CD4-positive, alpha-beta T cell treated with Interleukin-17A for 4 hours (primary cell): ENCODE results near the gene MED7.

Experiments used
- DNase-seq: peaks from one replicate; pipeline ENCODE4 v3.0.0-alpha.2; 2020; ENCODE audit warnings: mixed read lengths

The MED7 gene, protein sequence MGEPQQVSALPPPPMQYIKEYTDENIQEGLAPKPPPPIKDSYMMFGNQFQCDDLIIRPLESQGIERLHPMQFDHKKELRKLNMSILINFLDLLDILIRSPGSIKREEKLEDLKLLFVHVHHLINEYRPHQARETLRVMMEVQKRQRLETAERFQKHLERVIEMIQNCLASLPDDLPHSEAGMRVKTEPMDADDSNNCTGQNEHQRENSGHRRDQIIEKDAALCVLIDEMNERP

DNA sequence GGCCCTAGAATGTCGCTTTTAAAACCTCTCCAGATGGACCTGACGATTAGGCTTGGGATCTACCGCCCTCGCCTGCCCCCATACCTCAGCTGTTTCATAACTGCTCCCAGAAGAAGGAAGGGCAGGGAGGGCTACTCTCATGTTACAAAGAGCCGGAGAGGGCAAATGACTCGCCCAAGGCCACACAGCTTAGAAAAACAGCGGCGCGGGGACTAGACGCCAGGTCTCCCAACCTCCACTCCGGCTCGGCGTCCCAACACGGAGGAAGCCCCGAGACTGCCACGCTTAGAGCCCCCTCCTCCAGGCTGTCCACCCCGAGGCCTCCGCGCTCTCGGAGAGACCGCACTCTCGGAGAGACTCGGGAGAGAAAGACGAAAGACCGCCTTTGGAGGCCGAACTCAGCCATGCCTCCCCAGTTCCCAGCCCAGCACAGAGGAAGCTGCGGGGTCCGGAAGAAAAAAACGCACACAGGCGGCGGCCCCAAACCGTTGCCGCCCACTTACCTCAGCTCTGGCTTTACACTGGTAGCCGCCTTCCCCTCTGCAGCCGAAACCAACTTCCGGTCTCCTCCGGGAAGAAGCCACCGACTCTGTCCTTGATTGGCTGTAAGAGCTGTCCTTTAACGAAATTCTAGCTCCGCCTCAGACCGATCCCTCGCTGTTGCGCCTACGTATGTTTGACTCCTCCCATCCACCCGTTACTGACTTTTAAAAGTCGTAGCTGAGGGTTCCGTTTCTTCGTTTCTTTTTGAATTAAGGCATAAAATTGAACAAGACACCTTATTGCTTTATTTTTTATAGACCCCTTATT is at the start of gene MED7:
Gene MED7 (minus strand): TSS at position 549 of the 810 bp plus-strand sequence. CDS start 3,434 bp downstream, outside the sequence.
- peak; percentile 90 for DNase-seq

GRCh38 chr5:157189223-157189622 is 46.6 kb upstream of the MED7 start:
- peak; percentile 48 for DNase-seq

- DNase-seq: peak; percentile 45
These were observed 45.6 kb upstream of the MED7 start for GRCh38 chr5:157188270-157188669.

- DNase-seq: no peak
These were observed 44.5 kb upstream of the MED7 start for GRCh38 chr5:157187046-157187754.

DNA sequence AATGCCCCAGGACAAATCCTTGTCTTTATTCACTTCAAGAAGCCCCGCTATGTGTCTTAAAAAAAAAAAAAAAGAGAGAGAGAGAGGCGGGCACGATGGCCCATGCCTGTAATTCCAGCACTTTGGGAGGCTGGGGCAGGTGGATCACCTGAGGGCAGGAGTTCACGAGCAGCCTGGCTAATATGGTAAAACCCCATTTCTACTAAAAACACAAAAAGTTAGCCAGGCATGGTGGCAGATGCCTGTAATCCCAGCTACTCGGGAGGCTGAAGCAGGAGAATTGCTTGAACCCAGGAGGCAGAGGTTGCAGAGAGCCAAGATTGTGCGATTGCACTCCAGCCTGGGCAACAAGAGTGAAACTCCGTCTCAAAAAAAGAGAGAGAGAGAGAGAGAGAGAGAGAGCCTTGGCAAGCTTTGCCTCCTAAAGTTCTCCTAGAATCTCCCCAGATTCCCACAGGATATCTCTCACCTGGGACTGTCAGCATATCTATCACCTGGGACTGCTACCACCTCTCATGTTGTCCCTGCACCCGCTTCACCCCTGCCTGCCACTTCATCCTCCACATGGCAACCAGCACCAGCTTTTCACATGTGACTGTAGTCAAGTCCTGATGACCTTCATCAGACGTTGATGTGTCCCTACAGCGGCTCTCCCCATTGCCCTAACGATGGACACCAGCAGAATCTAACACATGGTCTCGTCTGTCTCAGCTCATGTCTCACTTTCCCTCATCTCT is 43.8 kb upstream of the MED7 start:
- no peak for DNase-seq

DNA sequence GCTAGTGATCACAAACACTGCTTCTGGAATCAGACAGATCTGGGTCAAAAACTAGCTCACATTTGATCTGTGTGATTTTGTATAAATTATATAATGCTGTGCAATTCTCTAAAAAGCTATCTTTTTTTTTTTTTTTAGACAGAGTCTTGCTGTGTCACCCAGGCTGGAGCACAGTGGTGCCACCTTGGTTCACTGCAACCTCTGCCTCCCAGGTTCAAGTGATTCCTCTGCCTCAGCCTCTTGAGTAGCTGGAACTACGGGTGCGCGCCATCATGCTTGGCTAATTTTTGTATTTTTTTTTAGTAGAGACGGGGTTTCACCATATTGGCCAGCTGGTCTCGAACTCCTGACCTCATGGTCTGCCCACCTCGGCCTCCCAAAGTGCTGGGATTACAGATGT is 42.5 kb upstream of the MED7 start:
- peak; percentile 42 for DNase-seq

GRCh38 chr5:157184117-157184670 is 41.5 kb upstream of the MED7 start:
- DNase-seq: no peak

DNA sequence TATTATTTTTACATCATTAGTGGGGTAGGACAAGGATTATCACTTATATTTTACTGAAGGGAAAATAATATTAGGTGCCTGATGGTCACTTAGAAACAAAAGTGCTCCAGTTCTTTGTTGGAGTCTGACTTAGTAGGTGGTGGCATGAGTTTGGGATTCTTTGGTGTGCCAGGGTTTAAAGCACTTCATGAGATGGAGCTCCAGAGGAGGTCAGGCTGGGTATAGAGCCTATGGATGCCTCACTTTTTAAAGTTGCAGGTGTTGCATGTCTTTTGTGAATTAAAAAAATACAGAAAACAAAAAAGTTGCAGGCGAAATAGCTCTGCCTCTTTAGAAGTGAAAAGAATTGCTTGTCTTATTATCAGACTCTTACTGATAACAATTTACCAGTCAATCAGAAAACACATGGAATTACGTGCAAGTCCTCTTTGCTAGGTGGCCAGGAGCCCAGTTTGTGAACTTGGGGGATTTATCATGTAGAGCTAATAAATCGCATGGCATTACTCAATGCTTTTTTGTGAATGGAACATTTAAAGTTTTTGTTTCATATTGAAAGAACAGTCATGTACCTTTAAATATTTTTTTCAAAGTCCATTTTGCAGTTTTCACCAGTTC is 39.6 kb upstream of the MED7 start:
- no peak for DNase-seq

- DNase-seq: peak; percentile 61
These were observed 38.0 kb upstream of the MED7 start, which contains the start of gene ITK for GRCh38 chr5:157180374-157181264. TSS of gene ITK (plus strand) at chr5:157180840. CDS start at chr5:157180978, 138 bp downstream.

DNA sequence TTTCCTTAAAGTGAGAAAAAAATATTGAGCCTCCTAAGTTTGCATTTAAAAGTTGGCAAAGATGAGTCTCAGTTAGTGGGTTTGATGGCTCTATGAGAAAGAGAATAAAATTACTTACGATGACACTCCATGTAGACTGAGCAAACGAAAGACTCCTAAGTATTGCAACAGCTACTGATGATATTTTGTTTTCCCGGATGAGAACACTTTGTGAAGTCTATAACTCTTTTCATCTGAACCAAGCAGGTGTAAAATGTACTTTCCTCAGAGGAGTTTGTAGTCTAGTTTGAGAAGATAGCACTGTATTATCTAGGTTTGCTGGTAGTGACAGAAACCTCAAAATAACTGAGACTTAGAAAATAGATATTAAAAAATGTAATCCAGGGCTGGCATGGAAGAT is 36.3 kb upstream of the MED7 start:
- DNase-seq: no peak

- DNase-seq: no peak
These were observed 35.3 kb upstream of the MED7 start for GRCh38 chr5:157177953-157178352.

DNA sequence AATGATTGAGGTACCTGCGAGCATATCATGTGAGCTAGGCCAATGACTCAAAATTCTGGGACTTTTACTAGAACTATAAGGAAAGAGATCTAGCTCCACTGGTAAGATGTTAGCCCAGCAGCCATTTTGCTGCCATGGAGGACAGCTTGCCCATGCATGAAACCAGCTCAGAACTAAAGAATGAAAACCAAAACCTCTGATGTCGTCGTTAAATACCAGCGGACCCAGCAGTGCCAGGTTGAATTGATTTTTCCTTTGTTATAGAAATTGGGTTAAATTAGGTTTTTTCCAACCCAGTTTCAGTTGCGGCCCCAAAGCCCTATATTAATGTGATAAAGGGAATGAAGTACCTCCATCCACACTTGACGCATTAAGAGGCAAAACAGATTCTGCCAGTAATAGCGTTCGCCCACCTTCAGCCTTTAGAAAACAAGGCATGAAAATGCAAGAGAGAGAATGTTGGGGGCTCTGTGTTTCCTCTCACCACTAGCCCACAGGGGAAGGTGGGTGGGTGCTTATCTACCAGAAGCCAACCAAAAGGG is 32.5 kb upstream of the MED7 start:
- no peak for DNase-seq

DNA sequence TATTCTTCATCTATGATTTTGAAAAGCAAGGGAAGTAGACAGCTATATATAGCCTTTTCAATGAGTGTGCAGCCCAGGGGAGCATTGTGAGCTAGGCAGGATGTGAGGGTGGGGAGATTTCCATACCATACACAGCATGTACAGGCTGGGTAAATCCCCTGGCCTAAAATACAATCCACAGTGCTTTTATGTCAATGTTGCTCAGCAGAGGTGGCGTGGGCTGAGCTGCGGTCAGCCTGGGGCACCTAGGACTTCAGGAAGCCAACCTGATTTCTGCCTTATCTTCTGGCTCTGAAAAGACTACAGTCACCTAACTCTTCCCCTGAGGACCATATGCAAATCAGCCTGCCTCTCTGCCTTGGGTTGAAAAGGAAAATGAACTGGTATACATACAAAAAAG is 29.7 kb upstream of the MED7 start:
- peak; percentile 72 for DNase-seq

GRCh38 chr5:157168286-157168685 is 25.6 kb upstream of the MED7 start:
- DNase-seq: no peak

GRCh38 chr5:157167214-157167621 is 24.6 kb upstream of the MED7 start:
- no peak for DNase-seq

DNA sequence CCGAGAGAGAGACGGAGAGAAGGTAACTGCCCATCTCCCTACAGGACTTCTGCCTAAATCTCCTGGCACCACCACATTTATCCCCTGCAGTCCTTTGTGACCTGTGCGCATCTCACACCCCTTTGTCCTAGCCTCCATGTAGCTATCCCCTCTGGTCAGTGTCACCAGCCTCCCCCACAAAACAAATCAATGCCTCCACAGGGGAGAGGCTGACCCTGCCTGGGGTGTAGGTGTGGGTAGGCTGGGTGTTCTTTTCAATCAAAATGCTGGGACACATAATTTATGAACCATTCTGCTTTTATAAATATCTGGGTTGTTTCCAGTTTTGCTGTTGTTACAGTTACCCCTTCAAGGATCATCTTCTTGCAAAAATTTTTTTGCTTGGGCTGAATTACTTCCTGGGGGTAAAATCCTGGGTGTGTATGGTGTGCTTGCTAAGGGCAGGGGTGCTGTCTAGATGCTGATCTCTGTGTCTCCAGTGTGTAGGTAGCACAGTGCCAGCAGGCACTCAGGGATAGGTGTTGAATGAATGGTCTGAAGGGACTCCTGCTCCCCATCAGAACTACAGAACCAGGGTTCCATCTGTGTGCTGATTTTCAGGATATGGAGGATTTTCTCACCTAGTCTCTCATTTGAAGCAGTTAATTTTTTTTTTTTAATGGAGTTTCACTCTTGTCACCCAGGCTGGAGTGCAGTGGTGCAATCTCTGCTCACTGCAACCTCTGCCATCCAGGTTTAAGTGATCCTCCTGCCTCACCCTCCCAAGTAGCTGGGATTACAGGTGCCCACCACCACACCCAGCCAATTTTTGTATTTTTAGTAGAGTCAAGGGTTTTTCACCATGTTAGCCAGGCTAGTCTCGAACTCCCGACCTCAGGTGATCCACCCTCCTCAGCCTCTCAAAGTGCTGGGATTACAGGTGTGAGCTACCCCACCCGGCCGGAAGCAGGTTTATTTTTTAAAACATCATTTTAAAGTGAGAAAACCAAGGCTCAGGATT is 23.8 kb upstream of the MED7 start, which contains the start of gene GARIN3:
Gene GARIN3 (minus strand): TSS at position 51 of the 1,000 bp plus-strand sequence. CDS start 96 bp downstream, outside the sequence.
- DNase-seq: no peak

DNA sequence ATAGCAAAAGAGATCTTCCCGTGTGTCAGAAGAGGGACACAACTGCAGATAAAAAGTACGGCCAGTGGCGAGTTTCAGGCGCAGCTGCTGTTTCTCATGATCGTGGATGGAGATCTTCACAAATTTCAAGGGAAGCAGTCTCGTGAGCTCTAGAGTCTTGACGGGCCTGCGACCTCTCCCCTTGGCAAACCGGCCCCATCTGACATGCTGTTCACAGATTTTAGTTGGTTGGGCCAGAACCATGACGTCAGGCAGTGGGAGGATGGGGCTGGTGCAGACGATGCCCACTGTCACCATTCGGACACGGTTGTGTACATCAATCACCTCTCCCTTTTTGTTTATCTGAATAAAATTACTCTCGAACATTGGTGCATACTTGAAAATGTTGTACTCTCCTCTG is 23.0 kb upstream of the MED7 start:
- DNase-seq: no peak

DNA sequence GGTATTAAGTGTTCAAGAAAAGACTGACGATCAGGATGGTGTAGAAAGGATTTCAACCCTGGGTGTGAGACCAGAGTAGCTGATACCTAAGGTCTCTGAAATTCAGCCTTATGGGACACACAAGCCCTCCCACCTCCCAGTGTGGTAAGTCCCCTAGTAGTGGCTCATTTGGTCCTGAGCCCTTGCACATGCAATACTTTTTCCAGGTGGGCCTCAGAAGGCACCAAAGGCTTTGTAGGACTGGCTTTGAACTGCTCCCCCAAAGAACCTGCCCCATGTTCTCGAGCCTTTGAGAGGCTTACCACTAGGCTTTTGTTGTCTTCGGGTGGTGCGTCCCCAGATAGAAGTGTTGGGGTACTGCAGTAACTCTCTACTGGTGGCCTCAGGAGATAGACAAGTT is 22.6 kb upstream of the MED7 start:
- DNase-seq: no peak

DNA sequence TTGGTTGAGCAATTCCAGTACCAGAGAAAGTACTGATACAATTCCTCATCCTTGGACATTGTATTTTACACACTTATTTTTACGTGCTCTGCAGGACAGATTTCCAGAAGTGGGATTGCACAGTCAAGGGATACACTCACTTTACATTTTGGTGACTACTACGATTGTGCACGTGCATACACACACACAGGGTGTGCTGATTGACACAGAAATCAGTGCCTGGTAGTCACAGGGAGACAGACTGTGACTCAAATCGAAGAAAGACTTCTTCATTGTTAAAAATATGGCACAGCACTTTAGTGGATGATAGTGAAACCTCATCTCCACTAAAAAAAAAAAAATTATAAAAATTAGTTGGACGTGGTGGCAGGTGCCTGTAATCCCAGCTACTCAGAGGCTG is 21.9 kb upstream of the MED7 start:
- DNase-seq: no peak
